GM15510 (cell line): ENCODE data around the gene MAEA.

Experiments
- POLR2A ChIP-seq: IDR thresholded peaks from 3 replicates; pipeline ENCODE4 v1.6.1; 2011; ENCODE audit warnings: borderline replicate concordance; ENCODE audit not compliant: insufficient read length; ENCODE audit errors: extremely low read depth

The MAEA gene

DNA sequence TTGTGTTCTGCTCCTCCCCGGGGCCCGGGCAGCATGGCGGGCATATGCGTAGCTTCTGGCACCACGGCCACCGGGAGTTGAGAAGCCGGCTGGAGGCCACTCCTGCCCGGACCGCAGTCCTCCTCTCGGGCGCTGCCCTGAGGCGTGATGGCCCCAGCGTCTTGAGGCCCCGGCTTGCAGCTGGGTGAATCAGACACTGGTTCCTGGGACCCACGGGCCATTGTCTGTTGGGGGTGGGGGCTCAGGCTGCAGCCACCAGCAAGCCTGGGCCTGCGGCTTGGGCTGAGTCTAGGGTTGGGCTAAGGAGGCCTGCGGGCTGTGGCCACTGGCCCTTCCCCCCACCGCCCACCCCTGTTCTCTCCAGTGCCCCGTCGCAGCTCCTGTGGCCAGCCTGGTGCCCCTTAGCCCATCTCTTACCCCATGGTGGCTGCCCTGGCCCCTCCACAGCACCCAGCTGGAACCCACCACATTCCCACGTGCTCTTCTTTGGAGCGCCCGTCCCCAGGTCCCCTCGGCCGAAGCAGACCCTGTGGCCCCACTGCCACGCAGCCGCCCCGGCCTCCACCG is 50.6 kb downstream of the MAEA start:
- TF ChIP-seq POLR2A: no peak

DNA sequence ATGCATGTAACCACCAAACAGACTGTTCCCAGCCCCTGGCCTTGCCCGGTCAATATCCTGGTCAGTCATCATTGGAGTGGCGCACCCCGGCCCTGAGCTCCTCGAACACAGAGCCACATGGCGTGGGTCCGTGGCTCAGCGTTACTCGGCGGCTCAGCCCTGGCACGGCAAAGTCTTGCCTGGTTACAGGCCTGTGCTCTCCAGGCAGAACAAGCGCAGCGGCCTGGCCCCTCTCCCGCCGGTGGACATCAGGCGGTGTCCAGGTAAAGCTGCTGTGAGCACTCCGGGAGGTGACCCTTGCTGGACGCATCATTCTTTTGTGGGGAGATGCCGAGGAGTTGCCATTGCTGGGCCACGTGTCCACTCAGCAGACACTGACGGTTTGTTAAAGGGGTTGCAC is 51.2 kb downstream of the MAEA start:
- no peak for TF ChIP-seq POLR2A

DNA sequence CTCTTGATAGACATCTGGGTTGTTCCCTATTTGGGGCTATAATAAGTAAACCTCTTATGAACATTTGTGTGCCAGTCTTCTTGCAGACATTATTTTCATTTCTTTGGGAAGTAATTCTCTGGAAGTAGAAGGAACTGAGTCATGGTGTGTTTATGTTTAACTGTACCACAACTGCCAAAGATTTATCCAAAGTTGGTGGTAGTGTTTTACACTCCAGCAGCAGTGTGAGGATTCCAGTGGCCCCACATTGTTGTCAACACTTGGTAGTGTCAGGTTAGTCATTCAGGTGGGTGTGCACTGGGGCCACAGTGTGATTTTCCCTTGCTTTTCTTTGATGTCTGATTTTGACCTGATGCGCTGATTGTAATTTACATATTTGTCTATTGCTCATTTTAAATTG is 52.3 kb downstream of the MAEA start:
- TF ChIP-seq POLR2A: no peak

DNA sequence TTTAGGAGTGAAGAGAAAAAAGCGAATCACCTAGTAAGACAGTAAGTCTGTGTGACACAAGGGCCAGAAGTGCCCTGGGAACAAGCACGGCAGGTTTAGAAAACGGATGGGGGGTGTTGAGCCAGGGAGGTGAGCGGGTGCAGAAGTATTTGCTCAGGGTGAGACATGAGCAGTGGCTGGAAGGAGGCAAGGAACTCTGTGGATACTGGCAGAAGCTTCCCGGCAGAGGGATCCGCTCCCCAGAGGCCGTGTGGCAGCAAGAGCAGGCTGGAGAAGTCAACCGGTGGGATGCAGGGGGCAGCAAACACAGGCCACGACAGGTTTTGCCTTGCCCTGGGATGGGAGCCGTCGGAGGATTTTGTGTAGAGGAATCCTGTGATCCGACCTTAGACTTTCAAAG is 55.0 kb downstream of the MAEA start:
- no peak for TF ChIP-seq POLR2A

DNA sequence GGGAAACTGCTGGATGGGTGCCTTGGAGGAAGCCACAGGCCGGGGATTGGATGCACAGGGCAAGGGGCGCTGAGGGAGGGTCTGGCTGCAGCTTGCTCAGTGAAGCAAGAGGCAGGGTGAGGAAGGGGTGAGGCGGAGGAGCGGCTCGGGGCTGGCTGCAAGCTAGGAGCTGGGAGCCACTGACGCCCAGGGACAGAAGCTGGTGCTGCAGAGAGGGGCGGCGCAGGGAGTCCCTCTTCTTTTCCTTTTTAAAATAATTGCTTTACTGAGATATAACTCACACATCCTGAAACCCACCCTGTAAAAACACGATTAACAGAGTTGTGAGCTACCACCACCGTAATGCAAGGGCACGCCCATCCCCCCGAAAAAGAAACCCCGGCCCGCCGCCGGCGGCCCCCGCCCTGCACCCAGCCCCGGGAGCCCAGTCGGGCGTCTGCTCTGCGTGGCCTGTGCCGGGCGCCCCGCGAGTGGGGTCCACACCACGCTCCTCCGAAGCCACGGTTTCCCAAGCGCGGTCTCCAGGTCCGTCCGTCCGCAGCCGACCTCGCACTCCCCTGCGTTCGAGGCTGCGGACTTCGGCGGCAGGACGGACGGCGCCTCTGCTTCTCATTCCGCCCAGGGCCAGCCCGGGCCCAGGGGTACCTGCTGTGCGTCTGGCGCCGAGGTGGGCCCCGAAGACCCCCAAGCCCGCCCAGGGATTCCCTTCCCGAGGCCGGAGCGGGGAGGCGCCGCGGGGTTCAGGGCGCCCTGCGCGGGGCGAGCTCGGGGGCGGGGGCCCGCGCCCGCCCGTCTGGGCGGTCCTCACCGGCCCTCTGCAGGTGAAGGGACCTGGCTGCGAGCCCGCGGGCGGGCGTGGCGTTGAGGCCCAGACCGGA is 56.5 kb downstream of the MAEA start:
- TF ChIP-seq POLR2A: no peak

DNA sequence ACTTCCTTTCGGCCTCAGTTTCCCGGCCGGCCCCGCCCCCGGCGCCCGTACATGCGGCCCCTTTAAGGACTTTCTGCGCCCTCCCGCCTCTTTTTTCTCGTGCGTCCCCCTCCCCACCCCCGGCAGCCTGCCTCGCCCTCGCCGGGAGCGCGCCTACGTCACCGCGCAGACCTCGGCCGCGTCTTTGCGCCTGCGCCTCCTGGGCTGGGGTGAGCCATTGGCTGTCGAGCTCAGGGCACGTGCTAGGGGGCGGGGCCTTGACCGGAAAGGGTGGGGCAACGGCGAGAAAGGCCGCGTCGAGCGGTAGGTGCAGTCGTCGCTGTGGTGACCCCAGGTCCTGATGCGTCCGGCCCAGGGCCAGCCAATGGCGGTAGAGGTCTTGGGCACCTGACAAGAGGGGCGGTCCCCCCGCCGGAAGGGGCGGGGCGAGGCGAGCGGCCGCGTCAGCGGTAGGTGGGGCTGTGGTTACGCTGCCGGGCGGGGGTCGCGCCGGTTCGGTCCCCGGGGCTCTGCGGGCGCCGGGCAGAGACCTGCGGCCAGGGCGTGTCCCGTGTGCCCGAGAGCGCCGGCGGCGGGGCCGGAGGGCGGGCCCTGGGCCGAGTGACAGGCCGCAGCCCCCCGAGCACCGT is 57.2 kb downstream of the MAEA start, which contains the start of gene UVSSA:
Gene UVSSA (plus strand): TSS at position 428 of the 629 bp plus-strand sequence. CDS start 884 bp downstream, outside the sequence.
- TF ChIP-seq POLR2A: peak; percentile 79

DNA sequence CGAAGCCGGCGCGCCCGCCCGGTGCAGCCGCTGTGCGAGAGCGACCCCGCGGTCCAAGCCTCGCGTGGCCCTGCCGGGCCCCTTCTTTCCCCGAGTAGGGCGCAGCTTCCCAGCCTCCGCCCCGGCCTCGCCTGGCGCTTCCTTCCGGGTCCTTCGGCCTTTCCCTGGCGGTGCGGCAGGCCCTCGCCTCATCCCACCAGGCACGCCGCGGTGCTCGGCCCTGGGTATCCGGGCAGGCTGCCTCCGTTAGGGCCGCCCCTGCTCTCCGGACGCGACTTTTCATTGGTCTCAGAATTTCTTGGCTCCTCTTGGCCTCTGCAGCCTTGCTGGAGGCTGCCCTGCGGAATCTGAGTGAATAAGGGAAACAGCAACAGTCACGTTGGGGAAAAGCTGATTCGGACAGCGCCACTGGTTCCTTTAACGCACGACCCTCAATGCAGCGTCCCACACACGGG is 57.7 kb downstream of the MAEA start:
- no peak for TF ChIP-seq POLR2A

DNA sequence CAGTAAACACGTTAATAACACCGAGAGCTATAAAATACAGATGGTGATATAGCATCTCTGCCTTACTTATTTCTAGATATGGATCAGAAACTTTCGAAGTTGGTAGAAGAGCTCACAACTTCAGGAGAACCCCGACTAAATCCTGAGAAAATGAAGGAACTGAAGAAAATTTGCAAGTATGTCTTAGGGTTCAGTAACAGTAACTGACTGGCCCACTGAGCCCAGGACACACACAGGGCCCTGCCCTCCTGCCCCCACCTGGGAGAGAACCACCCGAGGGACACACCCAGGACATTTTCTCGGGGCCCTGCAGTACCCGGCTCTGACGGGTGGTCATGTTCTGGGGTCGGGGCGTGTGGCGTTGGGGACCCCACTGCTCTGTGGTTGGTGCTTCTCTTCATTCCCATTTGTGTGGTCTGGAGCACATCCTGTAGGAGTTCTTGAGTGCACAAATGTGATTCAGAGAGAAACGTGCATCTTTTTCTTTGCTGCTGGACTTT is 58.4 kb downstream of the MAEA start:
- no peak for TF ChIP-seq POLR2A

DNA sequence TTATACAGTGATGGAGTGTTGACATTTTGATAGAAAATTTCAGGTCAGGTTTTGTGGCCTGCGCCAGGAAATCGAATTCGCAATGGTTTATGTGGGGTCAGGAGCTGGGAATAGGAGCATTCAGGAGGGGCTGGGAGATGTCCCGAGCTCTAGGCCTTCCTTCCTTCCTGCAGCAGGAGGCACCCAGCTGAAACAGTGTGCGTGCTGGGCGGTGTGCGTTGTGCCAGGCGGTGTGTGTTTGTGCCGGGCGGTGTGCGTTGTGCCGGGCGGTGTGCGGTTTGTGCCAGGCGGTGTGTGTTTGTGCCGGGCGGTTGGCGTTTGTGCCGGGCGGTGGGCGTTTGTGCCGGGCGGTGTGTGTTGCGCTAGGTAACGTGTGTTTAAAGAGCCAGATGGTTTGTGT is 59.1 kb downstream of the MAEA start:
- TF ChIP-seq POLR2A: no peak

DNA sequence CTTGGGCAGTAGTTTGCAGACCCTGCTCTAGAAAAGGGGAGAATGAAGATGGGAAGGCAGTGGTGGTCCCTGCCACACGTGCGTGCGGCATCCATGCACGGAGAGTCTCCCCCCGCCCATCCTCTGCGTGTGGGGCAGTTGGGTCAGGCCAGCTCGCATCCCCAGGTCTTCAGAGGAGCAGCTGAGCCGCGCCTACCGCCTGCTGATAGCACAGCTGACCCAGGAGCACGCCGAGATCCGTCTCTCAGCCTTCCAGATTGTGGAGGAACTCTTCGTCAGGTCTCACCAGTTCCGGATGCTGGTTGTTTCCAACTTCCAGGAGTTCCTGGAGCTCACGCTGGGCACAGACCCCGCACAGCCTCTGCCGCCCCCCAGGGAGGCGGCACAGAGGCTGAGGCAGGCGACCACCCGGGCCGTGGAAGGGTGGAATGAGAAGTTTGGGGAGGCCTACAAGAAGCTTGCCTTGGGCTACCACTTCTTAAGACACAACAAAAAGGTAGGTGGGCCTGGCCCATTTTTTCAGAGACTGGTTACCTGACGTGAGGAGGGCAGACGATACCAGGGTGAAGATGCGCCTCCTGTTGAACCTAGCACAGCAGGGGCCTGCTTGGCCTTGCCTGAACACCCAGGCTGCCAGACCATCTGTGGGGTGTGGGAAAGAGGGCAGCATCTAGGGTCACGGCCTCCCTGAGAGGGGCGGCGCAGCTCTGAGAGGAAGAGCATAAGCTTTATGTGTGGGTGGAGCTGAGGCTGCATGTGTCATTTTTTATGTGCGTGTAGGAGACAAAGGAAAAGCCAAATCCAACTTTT is 59.9 kb downstream of the MAEA start:
- TF ChIP-seq POLR2A: no peak

DNA sequence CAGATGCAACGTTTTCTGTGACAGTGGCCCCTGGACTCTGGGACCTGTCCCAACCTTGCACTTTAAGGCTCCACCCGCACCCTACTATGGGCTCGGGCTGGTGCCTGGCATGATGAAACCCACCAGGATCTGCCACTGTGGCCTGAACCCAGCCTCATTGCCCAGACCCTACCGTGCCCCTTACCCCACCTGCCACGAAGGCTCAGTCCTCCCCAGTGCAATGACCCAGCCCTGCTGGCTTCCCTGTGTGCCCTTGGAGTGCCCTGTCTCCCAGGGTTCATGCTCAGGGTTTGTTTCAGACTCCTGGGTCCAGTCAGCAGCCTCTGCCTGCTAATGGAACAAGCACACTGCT is 60.5 kb downstream of the MAEA start:
- no peak for TF ChIP-seq POLR2A

DNA sequence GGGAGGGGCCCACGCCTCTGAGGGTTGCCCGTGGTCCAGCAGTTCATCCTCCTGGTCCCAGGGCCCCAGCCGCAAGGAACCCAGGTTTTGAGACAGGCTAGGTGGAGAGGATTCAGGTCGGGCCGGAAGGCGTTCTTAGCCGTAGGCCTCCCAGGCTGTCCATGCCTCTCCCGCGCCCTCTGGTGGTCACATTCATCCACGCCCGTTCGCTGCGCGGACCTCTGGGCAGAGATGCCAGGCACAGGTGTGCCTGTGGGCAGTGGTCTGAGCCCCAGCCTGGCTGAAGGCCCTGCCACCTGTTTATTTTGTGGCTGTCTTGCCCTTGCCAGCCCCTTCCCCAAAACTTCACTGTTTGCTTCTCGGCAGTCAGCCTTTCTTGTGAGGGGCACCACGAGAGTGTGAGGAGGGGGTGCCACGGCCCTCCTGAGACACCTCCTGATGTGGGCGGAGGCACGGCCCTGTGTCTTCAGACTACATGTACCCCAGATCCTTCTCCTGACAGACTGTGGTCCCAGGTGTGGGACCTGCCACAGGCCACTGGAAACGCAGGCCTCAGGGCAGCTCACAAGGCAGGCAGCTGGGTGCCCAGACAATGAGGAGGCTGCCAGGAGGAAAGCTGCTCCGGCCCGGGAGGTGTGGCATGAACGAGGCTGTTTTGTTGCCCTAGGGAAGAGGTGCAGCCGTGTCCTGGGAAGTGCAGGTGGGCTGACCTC is 62.3 kb downstream of the MAEA start:
- TF ChIP-seq POLR2A: no peak

DNA sequence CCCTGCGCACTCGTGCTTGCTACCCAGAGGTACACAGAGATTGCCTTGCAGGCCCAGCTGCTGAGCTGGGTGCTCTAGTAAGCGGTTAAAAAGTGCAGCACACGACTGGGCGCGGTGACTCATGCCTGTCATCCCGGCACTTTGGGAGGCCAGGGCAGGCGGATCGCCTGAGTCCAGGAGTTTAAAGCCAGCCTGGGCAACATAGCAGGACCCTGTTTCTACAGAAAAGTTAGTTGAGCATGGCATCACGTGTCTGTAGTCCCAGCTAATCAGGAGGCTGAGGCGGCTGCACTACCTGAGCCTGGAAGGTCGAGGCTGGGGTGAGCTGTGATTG is 62.8 kb downstream of the MAEA start:
- TF ChIP-seq POLR2A: no peak
